Stimulated activated memory B cell treated with anti-CD40 and anti-IgM and Interleukin-4, amounts not matched to agents 10 μg/mL and 1 μg/mL and 100 μg/mL, for 72 hours (primary cell): ENCODE data around the gene MRPL53.

Experiments used
- ATAC-seq: fragments of 150-1000 bp; cut with Tn5 transposase; 2 replicates; pipeline ENCODE4 v1.10.0; 2021
- H3K27ac Mint-ChIP-seq: one replicate; pipeline ENCODE4 v1.8.0; 2022; ENCODE audit warnings: mild to moderate bottlenecking, mixed read lengths
- H3K27me3 Mint-ChIP-seq: one replicate; pipeline ENCODE4 v1.8.0; 2022; ENCODE audit warnings: mixed read lengths
- H3K36me3 Mint-ChIP-seq: one replicate; pipeline ENCODE4 v1.8.0; 2022; ENCODE audit warnings: mixed read lengths
- H3K4me1 Mint-ChIP-seq: one replicate; pipeline ENCODE4 v1.8.0; 2022; ENCODE audit warnings: mixed read lengths
- H3K4me3 Mint-ChIP-seq: one replicate; pipeline ENCODE4 v1.8.0; 2022; ENCODE audit warnings: mild to moderate bottlenecking, moderate library complexity, mixed read lengths
- H3K9me3 Mint-ChIP-seq: one replicate; pipeline ENCODE4 v1.8.0; 2022; ENCODE audit warnings: mixed read lengths

Gene MRPL53

GRCh38 chr2:74436848-74437695, 35.4 kb downstream of the MRPL53 start:
- peak overlapping the region; percentile 20 for H3K27ac Mint-ChIP-seq
- no peak overlapping the region for H3K4me3 Mint-ChIP-seq
- H3K27me3 Mint-ChIP-seq, result peaks cover 11% of the 10 kb centered on the region
- peaks cover 51% of the 10 kb centered on the region for H3K4me1 Mint-ChIP-seq
- peak; percentile 71 for ATAC-seq
- H3K9me3 Mint-ChIP-seq, result no peaks in the 10 kb centered on the region
- no peaks in the 10 kb centered on the region for H3K36me3 Mint-ChIP-seq

- Mint-ChIP-seq H3K27ac (peak overlapping the region; percentile 20), H3K4me1 (peaks cover 49% of the 10 kb centered on the region), H3K27me3 (peaks cover 8% of the 10 kb centered on the region), H3K36me3 (no peaks in the 10 kb centered on the region), H3K4me3 (no peak overlapping the region), H3K9me3 (no peaks in the 10 kb centered on the region)
- no peak for ATAC-seq
Measured at GRCh38 chr2:74436111-74436805, 36.2 kb downstream of the MRPL53 start.

GRCh38 chr2:74430502-74430901, 42.0 kb downstream of the MRPL53 start:
- no peak overlapping the region for H3K27ac Mint-ChIP-seq
- no peaks in the 10 kb centered on the region for H3K9me3 Mint-ChIP-seq
- H3K4me3 Mint-ChIP-seq, result no peak overlapping the region
- H3K36me3 Mint-ChIP-seq, result peaks cover 31% of the 10 kb centered on the region
- no peaks in the 10 kb centered on the region for H3K4me1 Mint-ChIP-seq
- ATAC-seq, result no peak
- no peaks in the 10 kb centered on the region for H3K27me3 Mint-ChIP-seq

- Mint-ChIP-seq H3K27me3 (no peaks in the 10 kb centered on the region), H3K27ac (no peak overlapping the region), H3K4me1 (no peaks in the 10 kb centered on the region), H3K9me3 (no peaks in the 10 kb centered on the region), H3K36me3 (peaks cover 38% of the 10 kb centered on the region), H3K4me3 (no peak overlapping the region)
- ATAC-seq, result no peak
Measured at GRCh38 chr2:74429487-74430451, 42.7 kb downstream of the MRPL53 start.

- no peaks in the 10 kb centered on the region for H3K4me1 Mint-ChIP-seq
- no peaks in the 10 kb centered on the region for H3K9me3 Mint-ChIP-seq
- H3K4me3 Mint-ChIP-seq, result no peak overlapping the region
- no peak overlapping the region for H3K27ac Mint-ChIP-seq
- peaks cover 43% of the 10 kb centered on the region for H3K36me3 Mint-ChIP-seq
- no peak for ATAC-seq
- no peaks in the 10 kb centered on the region for H3K27me3 Mint-ChIP-seq
Measured at GRCh38 chr2:74428675-74429074, 43.8 kb downstream of the MRPL53 start.

- Mint-ChIP-seq H3K36me3 (peaks cover 43% of the 10 kb centered on the region), H3K4me3 (no peak overlapping the region), H3K27ac (no peak overlapping the region), H3K4me1 (peaks cover 11% of the 10 kb centered on the region), H3K27me3 (no peaks in the 10 kb centered on the region), H3K9me3 (no peaks in the 10 kb centered on the region)
- ATAC-seq, result no peak
Measured at GRCh38 chr2:74427551-74427950, 44.9 kb downstream of the MRPL53 start.

GRCh38 chr2:74426181-74426758, 46.2 kb downstream of the MRPL53 start:
- Mint-ChIP-seq H3K27me3 (no peaks in the 10 kb centered on the region), H3K9me3 (no peaks in the 10 kb centered on the region), H3K4me1 (peaks cover 19% of the 10 kb centered on the region), H3K4me3 (no peak overlapping the region), H3K36me3 (peaks cover 43% of the 10 kb centered on the region), H3K27ac (no peak overlapping the region)
- ATAC-seq, result no peak

GRCh38 chr2:74425523-74425922, 47.0 kb downstream of the MRPL53 start:
- Mint-ChIP-seq H3K36me3 (peaks cover 43% of the 10 kb centered on the region), H3K9me3 (no peaks in the 10 kb centered on the region), H3K4me1 (peaks cover 26% of the 10 kb centered on the region), H3K27ac (no peak overlapping the region), H3K4me3 (no peak overlapping the region), H3K27me3 (no peaks in the 10 kb centered on the region)
- ATAC-seq, result no peak

- no peak overlapping the region for H3K27ac Mint-ChIP-seq
- H3K36me3 Mint-ChIP-seq, result peaks cover 40% of the 10 kb centered on the region
- H3K9me3 Mint-ChIP-seq, result no peaks in the 10 kb centered on the region
- peaks cover 31% of the 10 kb centered on the region for H3K4me1 Mint-ChIP-seq
- ATAC-seq, result no peak
- H3K27me3 Mint-ChIP-seq, result no peaks in the 10 kb centered on the region
- no peak overlapping the region for H3K4me3 Mint-ChIP-seq
Measured at GRCh38 chr2:74424995-74425406, 47.5 kb downstream of the MRPL53 start.

GRCh38 chr2:74424139-74424992, 48.1 kb downstream of the MRPL53 start:
- no peak overlapping the region for H3K27ac Mint-ChIP-seq
- H3K4me3 Mint-ChIP-seq, result no peak overlapping the region
- no peaks in the 10 kb centered on the region for H3K27me3 Mint-ChIP-seq
- peaks cover 36% of the 10 kb centered on the region for H3K4me1 Mint-ChIP-seq
- no peaks in the 10 kb centered on the region for H3K9me3 Mint-ChIP-seq
- no peak for ATAC-seq
- peaks cover 39% of the 10 kb centered on the region for H3K36me3 Mint-ChIP-seq

GRCh38 chr2:74423231-74424095, 49.0 kb downstream of the MRPL53 start:
- Mint-ChIP-seq H3K36me3 (peaks cover 36% of the 10 kb centered on the region), H3K27ac (peak overlapping the region; percentile 89), H3K9me3 (no peaks in the 10 kb centered on the region), H3K4me1 (peaks cover 36% of the 10 kb centered on the region), H3K4me3 (peak overlapping the region; percentile 96), H3K27me3 (no peaks in the 10 kb centered on the region)
- no peak for ATAC-seq
